ENCODE measurements around the gene SEMA4D. TPM values are rescaled to one million over a fixed set of nuclear protein-coding genes. Genes with fewer than 3 reads are reported as not detected.

The SEMA4D gene, protein sequence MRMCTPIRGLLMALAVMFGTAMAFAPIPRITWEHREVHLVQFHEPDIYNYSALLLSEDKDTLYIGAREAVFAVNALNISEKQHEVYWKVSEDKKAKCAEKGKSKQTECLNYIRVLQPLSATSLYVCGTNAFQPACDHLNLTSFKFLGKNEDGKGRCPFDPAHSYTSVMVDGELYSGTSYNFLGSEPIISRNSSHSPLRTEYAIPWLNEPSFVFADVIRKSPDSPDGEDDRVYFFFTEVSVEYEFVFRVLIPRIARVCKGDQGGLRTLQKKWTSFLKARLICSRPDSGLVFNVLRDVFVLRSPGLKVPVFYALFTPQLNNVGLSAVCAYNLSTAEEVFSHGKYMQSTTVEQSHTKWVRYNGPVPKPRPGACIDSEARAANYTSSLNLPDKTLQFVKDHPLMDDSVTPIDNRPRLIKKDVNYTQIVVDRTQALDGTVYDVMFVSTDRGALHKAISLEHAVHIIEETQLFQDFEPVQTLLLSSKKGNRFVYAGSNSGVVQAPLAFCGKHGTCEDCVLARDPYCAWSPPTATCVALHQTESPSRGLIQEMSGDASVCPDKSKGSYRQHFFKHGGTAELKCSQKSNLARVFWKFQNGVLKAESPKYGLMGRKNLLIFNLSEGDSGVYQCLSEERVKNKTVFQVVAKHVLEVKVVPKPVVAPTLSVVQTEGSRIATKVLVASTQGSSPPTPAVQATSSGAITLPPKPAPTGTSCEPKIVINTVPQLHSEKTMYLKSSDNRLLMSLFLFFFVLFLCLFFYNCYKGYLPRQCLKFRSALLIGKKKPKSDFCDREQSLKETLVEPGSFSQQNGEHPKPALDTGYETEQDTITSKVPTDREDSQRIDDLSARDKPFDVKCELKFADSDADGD
- total RNA-seq (2021) (48.4 and 58.3 TPM in 2 replicates), Bru-seq, nascent RNA (percentile 65 among the genes with signal in this experiment), BruChase-seq, experiment 1, labeled RNA remaining after a 2-hour chase (percentile 60 among the genes with signal in this experiment), BruChase-seq, experiment 2, labeled RNA remaining after a 6-hour chase (percentile 68 among the genes with signal in this experiment)
- long read RNA-seq, full-length matches to known transcripts = 2 of 31 reads
- long read RNA-seq, partial matches to known transcripts = 12 of 31 reads
- long read RNA-seq, other reads (novel, unspliced or antisense) = 17 of 31 reads

DNA sequence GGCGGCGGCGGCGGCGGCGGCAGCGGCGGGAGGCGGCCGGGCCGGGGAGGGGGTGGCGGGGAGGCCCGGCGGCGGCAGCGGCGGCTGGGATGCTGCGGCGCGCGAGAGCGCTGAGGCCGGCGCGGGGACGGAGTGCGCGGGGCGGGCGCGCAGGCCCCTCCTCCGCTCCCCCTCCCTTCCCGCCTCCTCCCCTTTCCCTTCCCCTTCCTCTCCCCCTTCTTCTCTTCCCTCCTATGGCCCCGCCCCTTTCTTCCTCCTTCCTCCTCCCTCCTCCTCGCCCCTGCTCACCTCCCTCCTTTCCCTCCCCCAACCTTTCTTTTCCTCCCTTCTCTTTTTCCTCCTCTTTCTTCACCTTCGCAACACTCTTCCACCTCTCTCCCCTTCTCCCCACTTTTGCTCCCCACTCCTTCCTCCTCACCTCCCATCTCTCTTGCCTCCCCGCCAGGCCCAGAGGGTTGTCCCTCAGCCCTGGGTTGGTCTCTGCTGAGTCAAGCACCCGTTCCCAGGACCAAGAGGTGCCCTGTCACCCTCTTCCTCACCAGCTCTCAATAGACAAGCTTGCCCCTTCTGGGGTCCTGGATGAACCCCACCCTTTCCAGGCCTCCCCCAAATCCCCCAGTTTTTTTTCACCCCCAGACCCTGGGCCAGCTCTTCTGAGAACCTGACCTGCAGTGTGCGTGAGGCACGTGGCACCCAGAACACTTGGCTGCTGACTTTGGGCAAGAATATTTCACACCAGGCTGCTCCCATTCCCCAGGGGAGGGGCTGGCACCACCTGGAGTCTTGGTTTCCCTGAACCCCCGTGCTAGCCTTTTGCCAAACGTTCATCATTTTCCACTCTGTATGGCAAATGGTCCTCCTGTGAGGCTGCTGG, at the start of gene SEMA4D:
SEMA4D (minus strand) TSS at position 136 of the 874 bp plus-strand sequence. CDS start 92,657 bp downstream, outside the sequence.
- DNase-seq = peak in 1 of 2 experiments; percentile 71
- no peaks in the 10 kb centered on the region for H3K9me3 ChIP-seq (ENCODE audit: insufficient read depth, low read depth)
- no peaks in the 10 kb centered on the region; the same call in 1 of the 2 replicates for H3F3A ChIP-seq (ENCODE audit: insufficient read depth, low read depth)
- H2AFZ ChIP-seq = peak within 1 kb of the TSS; percentile 81; the same call in 1 of the 2 replicates
- peaks cover 6% of the 10 kb centered on the region; the same call in 1 of the 2 replicates for H4K20me1 ChIP-seq (ENCODE audit: insufficient read depth)
- H3K4me2 ChIP-seq = peak within 1 kb of the TSS; percentile 88
- peak within 1 kb of the TSS; percentile 83 for H3K4me3 ChIP-seq
- CTCF ChIA-PET = no interaction called here
- TSS peak; percentile 70 for BruUV-seq (replicated peaks)
- intact Hi-C loops (cut with micrococcal nuclease; ENCODE audit: unreplicated experiment) = loop anchor here (1.0 to 5.0 kb wide), 2 partner anchors 21 to 61 kb away; no protein-coding TSS in a partner anchor
- TF ChIP-seq CTCF (conservative IDR thresholded peaks at IDR 0.05) = no peak
- no peak for TF ChIP-seq EZH2 (IDR thresholded peaks at IDR 0.05; ENCODE audit: low read depth)
- H3K4me1 ChIP-seq (replicated peaks; ENCODE audit: insufficient read depth) = peaks cover 11% of the 10 kb centered on the region; the same call in 1 of the 2 replicates
- H3K36me3 ChIP-seq (ENCODE audit: low read depth) = no peaks in the 10 kb centered on the region
- peaks cover 24% of the 10 kb centered on the region for H3K79me2 ChIP-seq (ENCODE audit: low read depth)
- H3K9me2 ChIP-seq (ENCODE audit: insufficient read depth) = no peaks in the 10 kb centered on the region
- H3K27me3 ChIP-seq (ENCODE audit: insufficient read depth, low read depth) = no peaks in the 10 kb centered on the region
- POLR2A ChIA-PET (ENCODE audit: unreplicated experiment) = no interaction called here
- no peak within 1 kb of the TSS for H3K27ac ChIP-seq

GRCh38 chr9:89547000-89547399, 49.1 kb upstream of the SEMA4D start:
- intact Hi-C loops (cut with micrococcal nuclease; ENCODE audit: unreplicated experiment) = loop anchor here (5.0 kb wide), 1 partner anchor 170 kb away; no protein-coding TSS in a partner anchor
- Histone ChIP-seq H3K9me2 (ENCODE audit: insufficient read depth) (no peaks in the 10 kb centered on the region), H3K79me2 (ENCODE audit: low read depth) (no peaks in the 10 kb centered on the region), H3K27me3 (ENCODE audit: insufficient read depth, low read depth) (no peaks in the 10 kb centered on the region), H3K4me1 (replicated peaks; ENCODE audit: insufficient read depth) (no peaks in the 10 kb centered on the region), H3K27ac (no peak overlapping the region), H2AFZ (no peak overlapping the region), H3K4me3 (no peak overlapping the region), H4K20me1 (ENCODE audit: insufficient read depth) (no peaks in the 10 kb centered on the region), H3K36me3 (ENCODE audit: low read depth) (no peaks in the 10 kb centered on the region), H3F3A (ENCODE audit: insufficient read depth, low read depth) (no peaks in the 10 kb centered on the region), H3K4me2 (no peak overlapping the region), H3K9me3 (ENCODE audit: insufficient read depth, low read depth) (no peaks in the 10 kb centered on the region; the same call in 1 of the 2 replicates)
- no peak for TF ChIP-seq CTCF (conservative IDR thresholded peaks at IDR 0.05)
- TF ChIP-seq EZH2 (IDR thresholded peaks at IDR 0.05; ENCODE audit: low read depth) = no peak
- BruUV-seq (replicated peaks) = no TSS peak
- CTCF ChIA-PET = no interaction called here
- no peak for DNase-seq
- POLR2A ChIA-PET (ENCODE audit: unreplicated experiment) = no interaction called here

Measured in PC-9 (cell line).